Stimulated activated CD4-positive, alpha-beta T cell treated with anti-CD3 and anti-CD28 coated beads, Interleukin-4, amount 100 ng/mL, for 4 hours (primary cell): ENCODE results near the gene TTC29.
A peak's percentile ranks its signal among the peaks of the same experiment; 100 is the strongest.

ENCODE experiments used
- DNase-seq, 2 experiments: peaks; one replicate each; pipeline ENCODE4 v3.0.0-alpha.2; 2020

TTC29 gene, protein sequence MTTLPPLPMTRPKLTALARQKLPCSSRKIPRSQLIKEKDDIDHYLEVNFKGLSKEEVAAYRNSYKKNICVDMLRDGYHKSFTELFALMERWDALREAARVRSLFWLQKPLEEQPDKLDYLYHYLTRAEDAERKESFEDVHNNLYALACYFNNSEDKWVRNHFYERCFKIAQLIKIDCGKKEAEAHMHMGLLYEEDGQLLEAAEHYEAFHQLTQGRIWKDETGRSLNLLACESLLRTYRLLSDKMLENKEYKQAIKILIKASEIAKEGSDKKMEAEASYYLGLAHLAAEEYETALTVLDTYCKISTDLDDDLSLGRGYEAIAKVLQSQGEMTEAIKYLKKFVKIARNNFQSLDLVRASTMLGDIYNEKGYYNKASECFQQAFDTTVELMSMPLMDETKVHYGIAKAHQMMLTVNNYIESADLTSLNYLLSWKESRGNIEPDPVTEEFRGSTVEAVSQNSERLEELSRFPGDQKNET

DNA sequence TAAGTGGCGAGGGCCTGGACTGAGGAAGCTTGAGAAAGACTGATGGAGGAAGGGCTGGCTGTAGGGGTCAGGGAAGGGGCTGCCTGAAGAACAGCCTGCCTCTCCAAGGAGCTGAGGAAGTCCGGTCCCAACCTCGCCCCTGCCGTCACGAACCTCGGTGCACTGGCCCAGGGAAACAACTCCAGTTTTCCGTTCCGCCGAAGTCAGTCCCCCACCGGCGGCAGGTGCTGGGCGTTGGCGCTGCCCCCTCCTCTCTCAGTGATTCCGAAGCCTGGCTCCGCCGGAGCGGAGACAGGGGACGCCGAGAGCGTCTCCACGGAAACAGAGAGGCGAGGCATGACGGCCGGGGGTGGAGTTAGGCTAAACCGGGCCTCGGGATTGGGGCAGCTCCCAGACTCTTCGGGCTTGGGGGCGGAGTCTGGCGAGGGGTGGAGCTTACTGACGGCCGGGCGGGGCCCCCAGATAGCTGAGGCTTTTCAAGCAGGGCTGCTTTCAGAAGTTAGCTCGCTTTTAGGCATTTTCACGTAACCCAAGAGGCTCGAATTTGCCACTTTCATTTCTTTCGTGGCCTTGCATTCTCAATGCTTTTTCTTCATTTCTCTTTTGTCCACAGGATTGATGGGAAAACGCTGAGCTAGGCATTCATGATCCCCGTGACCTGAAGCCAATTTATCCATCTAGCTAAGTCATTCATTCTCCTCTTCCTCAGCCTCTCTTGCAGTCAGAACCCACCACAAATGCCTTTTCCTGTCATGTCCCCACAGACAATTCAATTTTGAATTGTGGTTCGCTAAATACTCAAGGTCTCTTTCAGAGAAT, at the start of gene TTC29:
TSS of gene TTC29 (minus strand) at position 309 of the 819 bp plus-strand sequence. CDS start 5,969 bp downstream, outside the sequence.
- peak; percentile 83 to 84 for DNase-seq

DNA sequence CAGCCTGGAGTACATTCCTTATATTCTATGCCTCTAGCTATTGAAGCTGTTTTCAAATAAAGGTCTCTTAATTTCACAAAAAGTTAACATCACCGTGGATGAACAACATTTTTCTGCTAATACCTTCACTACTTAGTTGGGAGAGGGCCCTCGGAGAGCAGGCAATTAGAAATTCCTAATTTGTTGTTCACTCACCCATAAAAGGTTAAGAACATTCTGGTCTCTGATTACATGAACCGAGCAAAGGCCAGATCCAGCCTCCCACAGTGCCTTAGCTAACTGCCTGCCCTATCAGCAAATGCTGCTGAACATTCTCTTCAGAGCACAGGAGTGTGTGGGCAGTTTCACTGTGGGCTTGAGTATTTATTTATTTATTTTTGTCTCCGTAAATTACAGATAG, 36.0 kb upstream of the TTC29 start:
- DNase-seq: no peak

DNA sequence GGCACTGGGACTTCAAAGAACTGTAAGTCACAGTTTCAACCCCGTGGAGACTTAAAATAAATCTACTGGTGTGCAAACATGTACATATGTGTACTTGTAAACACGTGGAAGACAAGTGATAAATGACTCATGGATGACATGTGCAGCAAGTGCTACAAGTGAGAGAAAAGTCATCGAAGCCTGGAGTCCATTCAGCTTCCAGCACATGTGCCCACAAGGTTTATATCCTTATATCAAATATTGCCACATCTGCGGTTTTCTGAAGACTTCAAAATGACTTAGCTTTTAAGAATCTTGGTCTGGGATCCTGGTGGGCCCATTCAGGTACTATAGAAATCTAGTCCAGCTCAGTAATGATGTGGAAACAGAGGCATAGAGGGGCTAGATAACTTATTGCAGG, 33.0 kb upstream of the TTC29 start:
- no peak for DNase-seq

DNA sequence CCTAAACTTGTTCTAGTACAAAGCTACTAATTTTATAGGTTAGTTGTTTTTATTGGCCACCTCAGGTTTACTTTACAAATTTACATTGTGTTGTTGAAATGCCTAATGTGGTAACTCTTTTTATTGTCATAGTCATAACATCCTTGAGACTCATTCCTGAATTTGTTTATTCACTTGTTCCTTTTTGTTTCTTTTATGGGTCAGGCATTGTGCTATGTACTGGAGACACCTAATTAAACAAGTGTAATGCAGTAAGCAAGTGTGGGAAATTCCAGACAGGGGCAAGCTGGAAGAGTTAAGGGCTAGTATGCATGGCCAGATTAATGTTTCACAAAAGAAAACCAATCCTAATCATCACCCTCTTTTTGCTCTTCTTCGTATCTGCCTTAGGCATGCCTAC, 30.5 kb upstream of the TTC29 start:
- DNase-seq: no peak

DNA sequence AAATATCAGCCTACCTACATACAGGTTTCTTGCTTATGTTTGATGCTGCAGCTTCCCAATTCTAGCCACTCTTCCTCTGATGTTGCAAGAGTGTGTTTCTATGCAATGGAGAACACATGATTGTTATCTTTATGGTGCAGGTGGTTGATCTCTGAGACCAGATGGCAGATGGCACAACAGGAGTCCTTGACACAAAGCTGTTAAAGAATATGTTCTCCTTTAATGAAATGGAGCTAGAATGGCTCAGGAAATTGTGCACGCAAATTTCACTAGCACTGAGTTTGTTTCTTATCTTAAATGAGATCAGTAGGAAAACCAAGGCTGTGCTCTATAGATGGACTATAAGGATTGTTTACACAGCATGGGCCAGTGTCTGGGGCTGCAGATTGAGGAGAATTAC, 29.9 kb upstream of the TTC29 start:
- DNase-seq: no peak

DNA sequence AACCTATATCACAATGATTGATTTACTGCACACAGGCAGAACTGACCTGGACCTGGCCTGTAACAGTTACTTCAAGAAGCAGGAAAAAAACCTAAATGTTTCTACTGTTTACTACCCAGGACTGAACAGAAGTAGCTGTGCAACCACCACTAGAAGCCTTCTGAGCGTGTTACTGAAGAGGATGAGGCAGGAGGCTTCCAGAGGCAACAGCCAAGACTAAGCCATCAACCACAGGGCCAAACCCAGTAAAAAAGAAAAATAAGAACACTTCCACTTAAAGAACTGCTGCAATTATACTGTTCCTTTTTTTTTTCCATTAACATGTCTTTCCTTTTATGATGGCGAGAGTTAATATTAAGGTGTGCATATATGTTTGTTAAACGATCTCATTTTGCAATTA, 29.4 kb upstream of the TTC29 start:
- no peak for DNase-seq

DNA sequence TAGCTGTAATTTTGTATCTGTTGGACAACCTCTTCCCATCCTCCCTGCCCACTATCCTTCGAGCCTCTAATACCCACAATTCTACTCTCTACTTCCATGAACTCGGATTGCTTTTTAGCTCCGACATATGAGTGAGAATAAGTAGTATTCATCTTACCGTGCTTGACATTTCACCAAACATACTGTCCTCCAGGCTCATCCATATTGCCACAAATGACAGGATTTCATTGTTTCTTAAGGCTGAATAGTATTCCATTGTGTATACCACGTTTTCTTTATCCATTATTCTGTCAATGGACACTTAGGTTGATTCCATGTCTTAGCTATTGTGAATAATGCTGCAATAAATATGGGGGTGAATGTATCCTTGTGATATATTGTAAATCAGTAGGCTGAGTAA, 26.4 kb upstream of the TTC29 start:
- no peak for DNase-seq

DNA sequence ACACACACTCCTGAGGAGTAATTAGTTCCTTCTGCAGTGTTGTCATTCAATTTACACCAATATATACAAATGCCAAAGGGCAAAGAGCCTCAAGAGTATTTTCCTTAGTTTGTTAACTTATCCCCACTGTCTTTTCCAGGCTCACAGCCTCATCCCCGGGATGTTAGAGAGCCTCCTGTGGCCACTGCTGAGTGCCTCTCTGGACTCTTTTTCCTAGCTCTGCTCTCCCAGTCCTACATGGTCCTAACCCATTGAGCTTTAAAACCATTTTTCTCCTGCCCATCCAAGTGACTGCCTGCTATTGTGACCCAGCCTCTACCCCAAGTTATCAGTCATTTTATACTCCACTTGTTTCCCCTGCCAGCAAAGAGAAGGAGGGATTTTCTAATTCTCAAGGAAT, 23.5 kb upstream of the TTC29 start:
- no peak for DNase-seq

DNA sequence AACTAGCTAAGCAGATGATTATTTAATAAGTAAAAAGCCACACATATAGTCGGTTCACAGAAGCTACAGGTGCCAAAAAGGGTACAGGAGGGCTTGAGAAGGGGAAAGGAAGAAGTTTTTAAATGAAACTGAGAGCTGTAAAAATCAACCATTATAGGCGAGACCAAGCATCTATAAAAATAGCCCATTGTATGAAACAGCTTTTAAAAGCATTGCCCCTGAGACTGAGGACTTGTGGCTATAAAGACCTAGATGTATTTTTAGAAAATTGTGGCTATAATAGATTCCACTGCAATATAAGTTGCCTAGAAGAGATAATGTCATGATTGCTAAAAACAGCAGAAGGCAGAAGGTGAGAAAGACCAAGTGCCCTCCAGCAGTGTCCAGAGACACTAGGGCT, 15.0 kb upstream of the TTC29 start:
- DNase-seq: no peak

DNA sequence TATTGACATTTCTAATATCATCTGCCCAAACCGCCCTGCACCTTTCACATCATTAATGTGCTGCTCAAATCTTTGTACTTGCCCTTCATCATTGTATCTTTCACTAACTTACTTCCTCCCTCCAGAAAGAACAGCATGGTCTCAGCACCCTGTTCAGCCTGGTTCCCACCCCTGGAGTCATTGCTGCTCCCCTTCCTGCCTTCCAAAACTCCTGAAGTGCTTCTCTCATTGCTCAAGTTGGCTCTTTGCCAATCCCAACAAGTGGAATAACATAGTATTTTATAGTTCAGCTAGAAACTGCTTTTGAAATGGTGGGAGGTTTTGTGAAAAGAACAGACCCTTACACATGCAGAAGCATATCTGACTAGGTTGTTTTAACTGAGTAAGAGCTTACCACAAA, 14.0 kb upstream of the TTC29 start:
- no peak for DNase-seq

DNA sequence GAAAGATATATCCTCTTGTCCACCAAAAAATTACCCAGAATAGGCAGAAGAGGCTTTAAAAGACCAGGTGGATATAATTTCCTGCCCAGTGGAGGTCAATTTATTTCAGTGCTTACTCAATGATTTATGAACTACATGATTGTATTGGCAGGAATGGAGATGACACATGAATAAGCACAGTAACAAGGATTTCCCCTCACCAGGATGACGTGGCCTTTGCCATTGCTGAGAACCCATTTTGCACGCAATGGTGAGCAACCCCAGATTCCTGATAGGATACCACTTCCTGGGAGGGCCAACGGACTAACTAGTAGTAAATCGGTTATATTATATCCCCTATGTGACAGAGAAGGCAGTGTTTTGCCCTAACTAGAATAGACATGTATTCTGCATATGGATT, 11.6 kb upstream of the TTC29 start:
- no peak for DNase-seq

DNA sequence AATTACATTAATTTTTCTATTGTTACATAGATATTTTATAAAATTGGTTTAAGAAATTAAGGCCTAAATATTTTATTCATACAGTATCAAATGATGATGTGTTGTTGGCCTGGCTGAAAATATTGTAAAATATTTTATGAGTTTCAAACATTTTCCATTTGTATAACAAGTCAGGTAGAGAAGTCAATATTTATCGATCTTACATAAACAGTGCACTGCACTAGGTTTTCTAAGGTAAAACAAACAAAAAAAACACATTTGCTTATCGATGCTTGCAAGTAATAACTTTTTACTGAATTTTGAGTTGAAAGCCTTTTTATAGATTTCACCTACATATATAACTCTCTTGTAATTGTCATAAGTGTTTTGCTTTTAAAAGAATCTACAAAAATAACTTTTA, 7.2 kb upstream of the TTC29 start:
- DNase-seq: no peak

DNA sequence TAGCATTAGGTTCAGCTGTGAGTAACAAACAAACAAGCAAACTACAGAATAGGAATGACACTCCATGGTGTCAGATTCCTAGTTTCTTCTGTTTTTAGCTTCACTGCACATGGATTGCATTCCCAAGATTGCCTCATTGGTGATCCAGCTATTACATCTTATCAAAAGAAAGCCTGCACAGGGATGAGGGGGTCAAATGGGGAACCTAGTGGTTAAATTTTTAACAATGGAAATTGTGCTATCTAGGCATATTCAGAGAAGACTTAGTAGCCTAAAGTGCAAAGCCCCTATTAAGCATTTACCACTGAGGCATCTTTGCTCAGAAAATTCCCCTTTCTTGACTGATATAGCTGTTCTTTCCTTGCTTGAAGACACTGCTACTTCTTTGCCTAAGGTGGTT, 3.9 kb upstream of the TTC29 start:
- DNase-seq: no peak

DNA sequence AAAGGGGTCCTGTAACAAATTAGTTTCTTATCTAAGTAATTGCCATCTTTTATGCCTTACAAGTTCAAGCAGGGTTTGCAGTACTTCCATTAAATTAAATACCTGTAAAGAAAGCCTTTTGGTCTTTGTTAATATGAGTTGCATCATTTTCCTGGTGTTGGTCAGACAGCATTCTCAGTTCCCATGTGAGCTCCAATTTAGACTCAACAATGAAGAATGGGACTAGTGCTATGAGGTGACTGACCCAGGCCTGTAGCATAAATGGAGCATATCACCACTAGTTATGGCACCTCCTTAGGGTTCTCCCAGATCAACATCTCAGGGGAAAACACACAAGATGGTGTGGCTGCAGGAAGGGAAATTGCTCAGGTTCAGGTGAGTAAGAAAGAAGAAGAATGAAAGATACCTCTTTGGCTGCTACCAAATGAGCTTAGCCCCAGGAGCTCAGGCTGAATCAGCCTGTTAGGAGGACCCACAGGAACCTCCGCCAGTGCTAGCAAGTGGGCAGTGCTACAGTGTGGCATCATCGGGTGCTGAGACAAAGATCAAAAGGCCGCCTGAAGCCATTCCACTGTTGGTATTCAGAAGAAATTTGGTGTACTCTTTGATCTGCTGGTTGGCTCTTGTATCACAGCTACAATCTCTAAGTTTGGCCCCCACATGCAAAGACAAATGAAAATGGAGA, 1.8 kb downstream of the TTC29 start:
- DNase-seq: no peak

DNA sequence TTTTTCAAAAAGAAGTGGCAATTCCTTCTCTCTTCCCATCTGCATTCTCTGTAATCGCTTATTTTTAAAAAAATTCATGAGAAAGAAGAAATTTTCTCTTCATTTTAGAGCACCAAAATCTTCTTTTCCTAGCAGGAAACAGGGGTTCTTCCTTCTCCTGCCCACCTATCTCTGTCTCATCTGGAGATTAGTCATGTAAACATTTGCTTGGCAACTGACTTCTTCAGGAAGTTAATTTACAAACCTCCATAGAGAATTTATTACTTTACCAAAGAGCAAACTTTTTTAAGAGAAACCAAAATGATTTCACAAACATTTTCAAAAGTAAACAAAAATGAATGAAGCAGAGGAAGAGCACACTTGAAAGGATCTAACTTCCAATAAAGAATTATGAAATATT, 13.5 kb downstream of the TTC29 start:
- no peak for DNase-seq

DNA sequence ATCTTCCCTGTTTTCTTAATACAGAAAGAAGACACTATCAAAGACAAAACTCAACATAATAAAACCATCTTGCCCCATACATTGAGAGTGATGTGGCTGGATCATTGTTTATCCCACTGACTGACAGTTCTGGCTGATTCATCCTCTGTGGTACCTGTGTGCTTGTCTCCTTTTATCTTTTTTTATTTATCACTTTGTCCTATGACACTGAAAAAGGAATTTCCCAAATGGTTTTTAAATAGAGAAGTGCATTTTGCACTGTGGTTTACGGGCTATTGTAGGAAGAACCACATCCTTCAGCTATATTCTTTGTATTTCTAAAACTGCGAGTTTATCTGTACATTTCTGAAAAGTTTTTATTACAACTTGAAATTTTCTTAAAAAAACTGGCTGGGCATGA, 15.0 kb downstream of the TTC29 start:
- no peak for DNase-seq

DNA sequence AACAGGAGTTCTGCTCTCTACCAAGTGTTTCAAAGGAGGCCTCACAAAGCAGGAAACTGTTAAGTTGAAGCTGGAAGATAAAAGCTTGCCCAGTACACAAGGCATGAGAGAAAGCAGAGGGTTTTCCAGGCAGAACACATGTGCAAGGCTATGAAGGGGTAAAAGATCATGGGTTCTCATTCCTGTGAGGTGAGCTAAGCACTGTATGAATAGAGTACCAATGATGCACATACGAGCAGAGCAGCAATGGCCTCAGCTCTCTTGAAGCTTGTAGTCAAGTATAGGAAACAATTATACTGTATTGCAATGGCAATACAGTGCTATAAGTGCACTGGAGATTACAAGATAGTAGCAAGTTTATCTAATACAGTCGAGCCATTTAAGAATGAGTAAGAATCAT, 18.0 kb downstream of the TTC29 start:
- DNase-seq: no peak

DNA sequence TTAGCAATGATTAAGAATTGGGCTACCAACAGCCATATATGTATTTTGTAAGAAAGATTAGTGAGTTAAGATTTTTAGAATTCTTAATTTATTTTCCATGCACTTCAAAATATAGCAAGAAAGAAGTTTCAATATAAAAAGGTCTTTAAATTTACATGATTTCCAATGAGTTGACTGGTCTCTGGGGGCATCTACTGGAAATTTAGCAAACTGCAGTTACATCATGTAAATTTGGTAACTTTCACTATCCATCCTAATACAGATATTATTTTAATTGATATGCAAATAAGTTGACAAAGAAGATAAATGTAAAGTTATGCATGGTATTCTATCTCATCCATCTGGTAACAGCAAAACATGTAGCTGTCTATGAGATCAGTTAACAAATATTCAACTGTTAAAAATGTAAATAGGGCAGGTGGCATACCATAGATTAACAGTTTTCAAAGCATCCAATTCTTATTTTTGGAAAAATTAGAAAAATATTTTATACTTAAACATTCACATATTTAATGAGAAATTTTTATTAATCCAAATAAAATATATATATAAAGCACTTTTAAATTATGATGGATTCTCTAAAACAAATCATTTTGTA, 29.1 kb downstream of the TTC29 start:
- no peak for DNase-seq

DNA sequence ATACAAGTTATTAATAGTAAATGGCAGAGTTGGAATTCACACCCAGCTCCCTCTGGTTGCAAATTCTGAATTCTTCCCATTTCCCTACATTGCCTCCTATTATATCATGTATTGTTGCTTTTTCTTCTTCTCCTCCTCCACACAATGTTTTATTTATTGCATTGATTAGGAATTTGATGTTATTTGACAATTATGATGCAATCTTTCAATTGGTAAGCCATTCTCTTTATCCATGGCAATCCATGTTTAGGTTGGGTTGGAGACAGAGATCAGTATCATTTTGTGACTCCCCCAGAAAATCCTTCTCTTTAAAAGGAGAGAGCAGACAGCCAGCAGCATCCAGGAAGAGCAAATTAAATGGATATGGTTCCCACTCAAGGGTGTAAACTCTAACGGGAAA, 30.5 kb downstream of the TTC29 start:
- DNase-seq: no peak

DNA sequence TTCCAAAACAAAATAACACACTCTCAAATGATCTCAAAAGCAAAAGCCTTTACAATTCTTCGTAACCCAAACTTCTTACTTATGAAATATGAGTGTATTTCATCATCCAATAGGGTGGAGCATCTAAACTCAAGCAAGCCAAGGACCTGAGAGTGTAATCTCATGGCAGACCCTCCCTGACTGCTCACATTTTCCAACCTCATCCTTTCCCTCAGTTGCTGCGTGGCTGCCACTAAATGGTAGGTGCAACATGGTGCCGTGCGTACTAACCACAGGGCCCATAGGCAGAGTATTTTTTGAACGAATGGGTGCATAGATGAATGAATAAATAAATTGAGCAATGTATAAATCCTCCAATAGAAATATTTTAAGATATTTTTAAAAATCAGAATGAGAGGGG, 45.4 kb downstream of the TTC29 start:
- DNase-seq: no peak

DNA sequence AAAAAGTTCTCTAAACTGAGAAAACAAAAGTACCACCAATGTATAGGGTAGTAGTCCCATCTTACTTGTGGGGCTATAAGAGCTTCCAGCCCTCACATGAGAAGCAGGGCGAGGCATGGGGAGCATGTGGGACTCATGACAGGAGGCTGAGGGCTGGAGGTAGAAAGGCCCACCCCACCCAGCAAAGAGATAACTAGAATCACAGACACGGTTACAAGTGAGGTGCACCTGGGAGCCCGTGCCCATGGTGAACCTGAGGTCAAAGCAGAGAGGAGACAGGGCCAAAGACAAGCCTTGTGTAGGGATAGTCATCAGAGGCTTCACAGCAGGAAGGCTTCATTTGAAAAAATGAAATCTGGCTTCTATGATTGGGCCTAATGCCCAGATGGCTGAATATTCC, 55.4 kb downstream of the TTC29 start:
- no peak for DNase-seq

DNA sequence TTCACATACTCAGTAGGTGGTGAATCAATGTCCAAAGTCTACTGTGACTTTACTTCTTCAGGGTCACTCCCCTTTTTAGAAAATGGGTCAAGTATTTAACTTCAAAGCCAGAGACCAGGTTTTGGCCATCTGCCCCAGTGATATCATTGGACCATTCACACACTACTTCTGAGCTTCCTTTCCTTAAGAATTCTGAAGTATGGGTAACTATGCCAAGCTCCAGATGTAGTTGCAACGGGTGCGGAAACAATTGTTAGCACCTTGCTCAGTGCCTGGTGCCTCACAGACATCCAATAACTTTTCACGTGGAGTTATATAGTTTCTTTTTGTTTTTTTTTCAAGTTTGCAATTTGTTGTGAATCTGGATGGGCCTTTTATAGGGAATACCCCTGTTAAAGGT, 62.6 kb downstream of the TTC29 start:
- no peak for DNase-seq

DNA sequence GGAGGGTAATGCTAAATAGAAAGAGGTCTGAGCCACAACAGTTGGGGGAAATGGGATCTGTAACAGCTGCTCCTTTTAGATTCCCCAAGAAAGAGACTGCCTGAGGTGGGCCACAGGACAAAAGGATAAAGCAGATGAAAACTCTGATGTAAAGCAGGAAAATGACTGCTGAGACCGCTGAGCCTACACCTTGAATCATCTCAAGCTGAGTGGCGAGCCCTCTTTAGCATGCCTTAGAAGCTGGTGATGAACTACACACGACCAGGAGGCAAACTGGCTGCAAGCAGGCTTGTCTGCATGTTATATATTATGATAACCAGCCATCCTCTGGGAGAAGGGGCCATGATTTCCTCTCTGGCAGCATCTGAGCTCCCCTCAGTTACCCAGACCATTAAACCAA, 88.4 kb downstream of the TTC29 start:
- no peak for DNase-seq
